Measurements from ENCODE around the gene SERPING1. TPM values are rescaled to one million over a fixed set of nuclear protein-coding genes. Genes with fewer than 3 reads are reported as not detected.

The SERPING1 gene
- total RNA-seq (100 to 1,000 TPM; 195 to 329 TPM), polyA plus RNA-seq (ENCODE audit: insufficient read length in 6 of 6) (100 to 1,000 TPM; 172 to 206 (median 193) TPM)
- long read RNA-seq, donor 1, transcript SERPING1-209 (2 exons, 908 nt) = minor isoform, 11 of 289 reads
- long read RNA-seq, donor 1, transcript SERPING1-210 (6 exons, 1,004 nt) = minor isoform, 9 of 289 reads
- long read RNA-seq, donor 1, transcript SERPING1-201 (8 exons, 2,002 nt) = major isoform, 18 of 289 reads
- long read RNA-seq, donor 1, partial matches to known transcripts = 250 of 289 reads
- long read RNA-seq, donor 1, other reads (novel, unspliced or antisense) = 0 of 289 reads
- long read RNA-seq, donor 2, transcript SERPING1-209 (2 exons, 908 nt) = major isoform, 14 of 245 reads
- long read RNA-seq, donor 2, transcript SERPING1-201 (8 exons, 2,002 nt) = minor isoform, 6 of 245 reads
- long read RNA-seq, donor 2, partial matches to known transcripts = 221 of 245 reads
- long read RNA-seq, donor 2, other reads (novel, unspliced or antisense) = 0 of 245 reads
- long read RNA-seq, donor 3, transcript SERPING1-210 (6 exons, 1,004 nt) = minor isoform, 6 of 107 reads
- long read RNA-seq, donor 3, transcript SERPING1-201 (8 exons, 2,002 nt) = major isoform, 14 of 107 reads
- long read RNA-seq, donor 3, partial matches to known transcripts = 85 of 107 reads
- long read RNA-seq, donor 3, other reads (novel, unspliced or antisense) = 0 of 107 reads
- long read RNA-seq, donor 4, transcript SERPING1-210 (6 exons, 1,004 nt) = minor isoform, 7 of 52 reads
- long read RNA-seq, donor 4, transcript SERPING1-201 (8 exons, 2,002 nt) = major isoform, 13 of 52 reads
- long read RNA-seq, donor 4, partial matches to known transcripts = 23 of 52 reads
- long read RNA-seq, donor 4, other reads (novel, unspliced or antisense) = 8 of 52 reads
- long read RNA-seq, donor 5, transcript SERPING1-210 (6 exons, 1,004 nt) = minor isoform, 7 of 225 reads
- long read RNA-seq, donor 5, transcript SERPING1-201 (8 exons, 2,002 nt) = major isoform, 17 of 225 reads
- long read RNA-seq, donor 5, transcript SERPING1-209 (2 exons, 908 nt) = minor isoform, 9 of 225 reads
- long read RNA-seq, donor 5, partial matches to known transcripts = 190 of 225 reads
- long read RNA-seq, donor 5, other reads (novel, unspliced or antisense) = 0 of 225 reads
- long read RNA-seq, donor 6, transcript SERPING1-209 (2 exons, 908 nt) = major isoform, 6 of 119 reads
- long read RNA-seq, donor 6, partial matches to known transcripts = 105 of 119 reads
- long read RNA-seq, donor 6, other reads (novel, unspliced or antisense) = 0 of 119 reads
- long read RNA-seq, donor 7, transcript SERPING1-210 (6 exons, 1,004 nt) = minor isoform, 6 of 54 reads
- long read RNA-seq, donor 7, transcript SERPING1-201 (8 exons, 2,002 nt) = major isoform, 13 of 54 reads
- long read RNA-seq, donor 7, partial matches to known transcripts = 34 of 54 reads
- long read RNA-seq, donor 7, other reads (novel, unspliced or antisense) = 0 of 54 reads
- long read RNA-seq, donor 8, transcript SERPING1-201 (8 exons, 2,002 nt) = major isoform, 20 of 180 reads
- long read RNA-seq, donor 8, transcript SERPING1-210 (6 exons, 1,004 nt) = minor isoform, 7 of 180 reads
- long read RNA-seq, donor 8, partial matches to known transcripts = 149 of 180 reads
- long read RNA-seq, donor 8, other reads (novel, unspliced or antisense) = 0 of 180 reads
- long read RNA-seq, donor 9 = 0 reads
- long read RNA-seq, donor 10, transcript SERPING1-201 (8 exons, 2,002 nt) = major isoform, 122 of 195 reads
- long read RNA-seq, donor 10, transcript SERPING1-210 (6 exons, 1,004 nt) = minor isoform, 5 of 195 reads
- long read RNA-seq, donor 10, partial matches to known transcripts = 57 of 195 reads
- long read RNA-seq, donor 10, other reads (novel, unspliced or antisense) = 7 of 195 reads
- long read RNA-seq, donor 11, transcript SERPING1-210 (6 exons, 1,004 nt) = major isoform, 8 of 76 reads
- long read RNA-seq, donor 11, partial matches to known transcripts = 60 of 76 reads
- long read RNA-seq, donor 11, other reads (novel, unspliced or antisense) = 0 of 76 reads
- long read RNA-seq, donor 12, transcript SERPING1-201 (8 exons, 2,002 nt) = major isoform, 17 of 91 reads
- long read RNA-seq, donor 12, transcript SERPING1-209 (2 exons, 908 nt) = minor isoform, 6 of 91 reads
- long read RNA-seq, donor 12, partial matches to known transcripts = 65 of 91 reads
- long read RNA-seq, donor 12, other reads (novel, unspliced or antisense) = 0 of 91 reads

- Histone ChIP-seq H3K27ac (peak within 1 kb of the TSS; percentile 69 to 72), H3K4me3 (peak within 1 kb of the TSS; percentile 52 to 56), H3K9me3 (no peaks in the 10 kb centered on the region), H3K4me1 (peaks cover 9 to 16% of the 10 kb centered on the region in 2 donors), H3K36me3 (peaks cover 0 to 5% of the 10 kb centered on the region in 2 donors), H3K27me3 (no peaks in the 10 kb centered on the region)
- intact Hi-C loops (cut with DNase I) = no loop called here
- ATAC-seq = peak; percentile 77
- DNase-seq = peak in 3 of 4 donors; percentile 38 to 62 (median 45)
- no peak for TF ChIP-seq CTCF (IDR thresholded peaks at IDR 0.05)
These were observed at the start of gene SERPING1 for GRCh38 chr11:57597461-57597915. TSS of gene SERPING1 (plus strand) at chr11:57597685. CDS start at chr11:57598271, 586 bp downstream.

DNA sequence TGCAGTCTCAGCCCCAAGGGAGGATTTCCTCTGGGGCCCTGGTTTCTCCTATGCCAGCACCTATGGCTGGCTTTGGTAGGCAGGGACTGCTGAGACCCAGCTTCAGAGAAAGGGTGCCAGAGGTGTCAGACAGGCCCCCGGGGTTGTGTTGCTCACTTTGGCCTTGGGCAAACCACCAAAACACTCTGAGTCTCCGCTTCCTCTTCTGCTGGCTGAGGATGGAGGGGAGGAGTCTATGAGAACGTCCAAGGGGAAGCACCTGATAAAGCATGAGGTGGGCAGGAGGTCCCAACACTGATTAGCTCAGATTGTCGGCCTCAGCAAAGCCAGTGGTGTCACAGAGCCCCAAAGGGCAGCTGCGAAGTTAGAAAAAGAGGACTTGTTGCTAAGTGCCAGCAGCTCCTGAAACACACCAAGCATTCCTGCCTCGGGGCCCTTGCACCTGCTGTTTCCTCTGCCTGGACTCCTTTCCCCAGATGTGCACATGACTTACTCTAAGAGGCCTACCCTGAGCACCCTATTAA, 49.6 kb upstream of the SERPING1 start:
- TF ChIP-seq CTCF (IDR thresholded peaks at IDR 0.05) = no peak
- H3K27me3 ChIP-seq = no peaks in the 10 kb centered on the region
- peak overlapping the region in 1 of 2 donors; percentile 13 for H3K27ac ChIP-seq
- ATAC-seq (peak; percentile 19), DNase-seq (no peak)
- no peak overlapping the region for H3K4me3 ChIP-seq
- peaks cover 0 to 71% of the 10 kb centered on the region in 2 donors for H3K36me3 ChIP-seq
- H3K9me3 ChIP-seq = no peaks in the 10 kb centered on the region
- intact Hi-C loops (cut with DNase I) = no loop called here
- peaks cover 0 to 5% of the 10 kb centered on the region in 2 donors for H3K4me1 ChIP-seq

DNA sequence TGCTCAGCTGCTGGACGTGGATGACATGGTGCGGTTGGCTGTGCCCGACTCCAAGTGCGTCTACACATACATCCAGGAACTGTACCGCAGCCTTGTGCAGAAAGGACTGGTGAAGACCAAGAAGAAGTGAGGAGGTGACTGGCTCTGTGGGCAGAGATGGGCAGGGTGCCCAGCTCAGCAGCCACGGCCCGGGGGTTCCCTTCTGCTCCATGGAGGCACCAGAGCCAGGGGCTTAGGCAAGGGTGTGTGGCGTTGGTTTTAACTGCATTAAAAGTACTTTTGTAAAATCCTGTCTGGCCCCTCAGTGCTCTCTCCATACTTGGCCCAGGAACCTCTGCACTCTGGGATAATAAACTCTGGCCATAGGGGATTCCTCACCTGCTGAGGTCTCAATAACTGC, 47.5 kb upstream of the SERPING1 start:
- H3K27me3 ChIP-seq = no peaks in the 10 kb centered on the region
- H3K4me1 ChIP-seq = peaks cover 0 to 5% of the 10 kb centered on the region in 2 donors
- TF ChIP-seq CTCF (IDR thresholded peaks at IDR 0.05) = no peak
- H3K36me3 ChIP-seq = peaks cover 0 to 92% of the 10 kb centered on the region in 2 donors
- DNase-seq = no peak
- H3K27ac ChIP-seq = no peak overlapping the region
- intact Hi-C loops (cut with DNase I) = no loop called here
- no peak for ATAC-seq
- H3K4me3 ChIP-seq = no peak overlapping the region
- H3K9me3 ChIP-seq = no peaks in the 10 kb centered on the region

Measured in left lung (tissue), 14 donors.